Activated CD4-positive, alpha-beta T cell treated with anti-CD3 and anti-CD28 coated beads, Interleukin-2, amount 50 U/mL, for 24 hours (primary cell): ENCODE results near the gene PCK2.
A peak's percentile ranks its signal among the peaks of the same experiment; 100 is the strongest.

ENCODE experiments used
- DNase-seq, 2 donors: peaks; one replicate each; pipeline ENCODE4 v3.0.0-alpha.2; 2020; ENCODE audit warnings: low read depth in 1 of 2, low spot score in 1 of 2

PCK2 gene

DNA sequence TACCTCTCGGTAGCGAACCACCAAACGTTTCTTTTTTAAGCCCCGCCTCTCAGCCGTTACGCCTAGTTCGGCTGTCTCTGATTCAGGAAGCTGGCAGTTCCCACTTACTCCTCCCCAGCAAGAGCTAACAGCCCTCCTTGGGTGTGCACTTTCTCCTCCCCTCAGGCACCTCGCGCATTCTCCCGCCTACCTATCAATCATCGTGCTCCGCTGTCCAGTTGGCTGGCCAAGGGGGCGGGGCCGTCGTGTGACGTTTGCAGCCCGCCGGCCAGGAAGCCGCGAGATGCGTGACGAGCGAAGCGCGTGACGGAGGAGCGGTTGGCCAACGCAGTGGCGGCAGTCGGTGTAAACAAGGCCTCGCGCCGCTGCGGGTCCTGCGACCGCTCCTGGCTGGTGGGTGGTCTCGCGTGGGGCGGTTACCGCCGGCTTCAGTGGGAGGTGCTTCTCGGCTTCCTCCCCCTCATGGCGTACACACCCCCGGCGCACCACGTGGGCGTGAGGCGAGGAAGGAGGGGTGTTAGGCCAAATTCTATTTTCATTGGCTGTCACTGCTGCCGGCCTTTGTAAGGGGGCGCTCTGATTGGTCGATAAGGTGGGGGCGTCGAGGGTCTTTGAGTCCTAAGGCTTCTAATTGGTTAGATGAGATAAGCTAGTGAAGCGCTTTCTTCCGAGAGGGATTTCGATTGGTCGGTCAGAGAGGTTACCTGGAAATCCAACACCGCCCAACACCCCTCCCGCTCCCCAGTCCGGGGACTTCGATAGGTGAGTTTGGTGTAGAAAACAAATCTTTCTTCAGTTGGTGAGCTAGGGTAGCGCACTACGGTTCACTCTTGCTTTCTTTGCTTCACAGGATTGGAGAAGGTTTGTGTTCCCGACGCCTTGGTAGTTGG is 20.7 kb downstream of the PCK2 start, which contains the start of the genes DCAF11 and NRL:
TSS of gene DCAF11 (plus strand) at position 246 of the 890 bp plus-strand sequence. CDS start 818 bp downstream, outside the sequence.
TSS of gene NRL (minus strand) at position 418 of the 890 bp plus-strand sequence. CDS start 32,101 bp downstream, outside the sequence.
- DNase-seq: peak; percentile 98

- no peak for DNase-seq
These were observed 21.5 kb downstream of the PCK2 start for GRCh38 chr14:24115422-24116127.

GRCh38 chr14:24116128-24116814 is 22.2 kb downstream of the PCK2 start:
- no peak for DNase-seq

GRCh38 chr14:24117179-24117578 is 23.1 kb downstream of the PCK2 start:
- DNase-seq: no peak

DNA sequence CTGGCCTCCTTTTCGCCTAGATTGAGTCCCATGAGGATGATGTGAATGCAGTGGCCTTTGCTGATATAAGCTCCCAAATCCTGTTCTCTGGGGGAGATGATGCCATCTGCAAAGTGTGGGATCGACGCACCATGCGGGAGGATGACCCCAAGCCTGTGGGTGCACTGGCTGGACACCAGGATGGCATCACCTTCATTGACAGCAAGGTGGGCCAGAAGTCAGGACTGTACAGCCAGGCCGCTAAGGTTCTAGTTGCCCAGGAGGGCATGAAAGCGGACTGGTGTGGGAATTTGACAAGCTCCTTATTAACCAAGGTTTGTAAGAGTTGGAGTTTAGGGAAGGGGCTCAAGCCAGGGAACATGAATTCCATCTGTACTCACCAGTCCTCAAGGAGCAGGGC is 25.6 kb downstream of the PCK2 start:
- DNase-seq: no peak

GRCh38 chr14:24121210-24121609 is 27.1 kb downstream of the PCK2 start:
- DNase-seq: no peak

DNA sequence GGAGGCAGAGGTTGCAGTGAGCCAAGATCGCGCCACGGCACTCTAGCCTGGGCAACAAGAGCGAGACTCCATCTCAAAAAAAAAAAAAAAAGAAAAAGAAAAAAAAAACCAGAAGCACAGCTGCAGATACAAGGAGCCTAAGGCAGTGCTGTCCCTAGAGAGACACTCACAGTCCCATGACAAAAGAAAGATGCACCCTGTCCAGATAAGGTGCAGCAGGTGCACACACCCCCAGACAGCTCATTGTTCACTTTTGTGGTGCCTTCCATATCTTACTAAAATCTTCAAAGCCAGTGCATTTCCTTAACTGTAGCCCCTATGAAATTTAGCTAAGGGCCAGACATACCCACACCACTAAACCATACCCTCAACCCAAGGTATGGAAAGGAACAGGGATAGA is 28.3 kb downstream of the PCK2 start:
- no peak for DNase-seq

GRCh38 chr14:24122898-24123297 is 28.8 kb downstream of the PCK2 start:
- no peak for DNase-seq

DNA sequence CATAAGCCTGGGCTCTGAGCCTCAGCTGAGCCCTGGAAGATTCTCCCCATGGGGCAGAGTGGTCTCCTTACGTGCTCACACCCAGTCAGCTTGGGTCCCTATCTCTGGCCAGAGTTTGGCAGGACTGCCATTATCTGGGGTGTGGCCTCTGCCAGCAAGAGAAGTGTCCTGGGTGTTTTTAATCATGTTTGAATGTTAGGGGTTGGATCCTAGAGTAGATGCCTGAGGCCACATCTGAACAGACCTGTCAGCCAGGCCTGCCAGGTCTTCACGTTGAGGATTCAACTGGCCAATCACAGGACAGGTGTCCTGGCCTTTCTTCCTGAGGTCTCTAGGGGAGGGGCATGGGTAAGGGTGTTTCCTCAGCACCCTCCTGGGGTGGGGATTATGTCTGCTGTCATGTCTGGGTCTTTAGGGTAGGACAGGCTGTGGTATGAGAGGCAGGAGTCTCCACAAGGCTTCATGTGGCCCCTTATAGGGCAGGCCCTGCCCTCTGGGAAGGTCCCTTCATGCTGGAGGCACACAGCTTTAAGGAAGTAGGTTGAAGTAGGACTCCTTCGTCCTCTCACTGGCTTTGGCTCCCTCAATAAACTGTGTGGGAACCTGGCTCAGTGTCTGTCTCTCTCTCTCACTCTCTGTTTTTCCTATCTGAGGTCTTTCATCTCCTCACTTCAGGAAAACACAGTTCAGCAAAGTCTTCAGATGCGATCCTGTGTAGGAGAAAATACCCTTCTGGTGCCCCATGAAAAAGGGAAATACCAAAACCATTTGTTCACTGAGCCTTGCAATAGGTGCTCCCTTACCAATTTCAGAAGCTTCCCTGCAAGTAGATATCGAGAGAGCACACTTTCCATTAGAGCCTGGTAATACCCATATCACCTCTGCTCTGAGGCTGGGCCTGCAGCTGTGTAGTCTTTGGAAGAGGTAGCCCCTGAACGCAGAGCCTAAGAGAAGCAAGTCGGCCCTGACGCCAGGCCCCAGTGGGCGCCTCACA is 29.6 kb downstream of the PCK2 start:
- no peak for DNase-seq

GRCh38 chr14:24126939-24127338 is 32.8 kb downstream of the PCK2 start:
- DNase-seq: no peak

DNA sequence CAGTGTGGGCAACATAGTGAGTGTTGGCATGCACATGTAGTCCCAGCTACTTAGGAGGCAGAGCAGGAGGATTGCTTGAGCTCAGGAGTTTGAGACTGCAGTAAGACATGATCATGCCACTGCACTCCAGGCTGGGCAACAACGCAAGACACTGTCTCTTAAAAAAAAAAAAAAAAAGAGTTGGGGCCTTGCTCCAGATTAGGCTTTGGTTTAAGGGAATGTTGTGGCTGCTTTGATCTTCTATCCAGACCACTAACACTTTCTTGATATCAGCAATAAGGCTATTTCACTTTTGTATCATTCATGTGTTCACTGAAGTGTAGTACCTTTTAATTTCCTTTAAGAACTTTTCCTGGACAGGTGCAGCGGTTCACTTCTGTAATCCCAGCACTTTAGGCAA is 33.6 kb downstream of the PCK2 start:
- DNase-seq: no peak

DNA sequence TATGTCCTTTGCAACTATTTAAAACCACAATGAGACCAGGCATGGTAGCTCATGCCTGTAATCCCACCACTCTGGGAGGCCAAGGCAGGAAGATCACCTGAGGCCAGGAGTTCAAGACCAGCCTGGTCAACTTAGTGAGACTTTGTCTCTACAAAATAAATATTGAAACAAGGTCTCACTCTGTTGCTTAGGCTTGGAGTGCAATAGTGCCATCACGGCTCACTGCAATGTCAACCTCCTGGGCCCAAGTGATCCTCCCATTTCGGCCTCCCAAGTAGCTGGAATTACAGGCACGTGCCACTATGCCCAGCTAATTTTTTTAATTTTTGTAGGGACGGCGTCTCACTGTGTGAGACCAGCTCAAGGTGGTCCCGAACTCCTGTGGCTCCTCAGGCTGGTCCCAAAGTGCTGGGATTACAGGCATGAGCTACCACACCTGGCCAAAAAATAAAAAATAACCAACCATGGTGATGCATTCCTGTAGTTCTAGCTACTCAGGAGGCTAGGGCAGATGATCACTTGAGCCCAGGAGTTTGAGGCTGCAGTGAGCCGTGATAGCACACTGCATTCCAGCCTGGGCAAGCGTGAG is 35.4 kb downstream of the PCK2 start:
- no peak for DNase-seq

DNA sequence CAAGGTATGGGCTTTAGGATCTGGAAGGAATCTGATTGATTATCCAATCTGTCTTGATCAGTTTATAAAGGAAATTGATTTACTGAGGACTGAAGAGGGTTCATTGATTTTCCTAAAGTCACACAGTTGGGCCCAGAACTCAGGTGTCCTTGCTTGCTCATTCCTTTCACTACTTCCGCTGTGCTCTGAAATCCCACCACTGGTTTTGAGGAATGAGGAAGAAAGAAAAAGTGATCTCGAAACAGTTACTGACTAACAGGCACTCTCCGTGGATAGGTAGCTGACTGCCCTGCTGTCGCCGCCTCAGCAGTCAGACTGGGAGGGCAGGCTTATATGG is 36.2 kb downstream of the PCK2 start, which contains the start of gene FITM1:
TSS of gene FITM1 (plus strand) at position 280 of the 337 bp plus-strand sequence. CDS start 905 bp downstream, outside the sequence.
- DNase-seq: no peak

DNA sequence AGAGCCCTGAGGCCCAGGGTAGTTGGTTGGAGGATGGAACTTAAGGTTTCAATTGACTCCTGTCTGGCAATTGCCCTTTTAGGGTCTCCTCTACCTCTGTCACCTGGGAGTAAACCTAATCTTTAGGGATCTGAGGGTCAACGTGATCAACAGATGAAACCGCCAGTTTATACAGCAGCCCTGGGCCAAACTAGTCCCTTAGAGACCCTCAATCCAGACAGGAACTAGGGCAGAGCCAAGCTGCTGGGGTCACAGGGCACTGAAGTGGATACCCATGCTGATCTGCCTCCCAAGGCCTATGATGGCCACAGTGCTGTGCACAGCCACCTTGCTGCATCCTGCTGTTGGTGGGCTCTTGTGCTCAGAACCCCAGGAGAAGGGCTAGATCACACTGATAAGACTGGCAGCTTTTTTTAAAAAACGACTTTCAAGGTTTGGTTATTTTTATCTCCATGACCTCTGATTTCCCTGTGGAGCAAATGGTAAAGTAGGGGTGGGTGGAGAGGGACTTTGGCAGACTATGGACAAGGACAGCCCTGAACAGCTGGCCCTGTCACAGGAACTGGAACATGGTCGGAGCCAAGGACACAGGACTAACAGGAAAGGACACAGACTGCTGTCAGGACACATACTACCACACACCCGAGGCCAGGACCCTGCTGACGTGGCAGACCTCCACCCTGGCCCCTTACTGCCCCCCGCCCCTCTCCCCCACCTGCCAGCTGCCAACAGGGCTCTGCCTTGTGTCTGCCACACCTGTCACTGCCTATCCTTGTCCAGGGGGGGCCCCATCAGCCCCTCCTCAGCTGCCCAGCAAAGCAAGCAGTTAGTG is 36.8 kb downstream of the PCK2 start:
- DNase-seq: no peak

DNA sequence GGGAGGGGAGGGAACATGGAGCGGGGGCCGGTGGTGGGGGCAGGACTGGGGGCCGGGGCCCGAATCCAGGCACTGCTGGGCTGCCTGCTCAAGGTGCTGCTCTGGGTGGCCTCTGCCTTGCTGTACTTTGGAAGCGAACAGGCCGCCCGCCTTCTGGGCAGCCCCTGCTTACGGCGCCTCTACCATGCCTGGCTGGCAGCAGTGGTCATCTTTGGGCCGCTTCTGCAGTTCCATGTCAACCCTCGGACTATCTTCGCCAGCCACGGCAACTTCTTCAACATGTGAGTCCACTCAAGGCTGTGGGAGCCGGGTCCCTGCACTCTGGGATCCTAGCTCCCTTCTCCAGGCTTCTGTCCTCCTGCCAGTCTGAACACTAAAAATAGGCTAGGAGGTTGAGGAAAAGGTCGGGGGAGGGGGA is 37.4 kb downstream of the PCK2 start:
- no peak for DNase-seq

DNA sequence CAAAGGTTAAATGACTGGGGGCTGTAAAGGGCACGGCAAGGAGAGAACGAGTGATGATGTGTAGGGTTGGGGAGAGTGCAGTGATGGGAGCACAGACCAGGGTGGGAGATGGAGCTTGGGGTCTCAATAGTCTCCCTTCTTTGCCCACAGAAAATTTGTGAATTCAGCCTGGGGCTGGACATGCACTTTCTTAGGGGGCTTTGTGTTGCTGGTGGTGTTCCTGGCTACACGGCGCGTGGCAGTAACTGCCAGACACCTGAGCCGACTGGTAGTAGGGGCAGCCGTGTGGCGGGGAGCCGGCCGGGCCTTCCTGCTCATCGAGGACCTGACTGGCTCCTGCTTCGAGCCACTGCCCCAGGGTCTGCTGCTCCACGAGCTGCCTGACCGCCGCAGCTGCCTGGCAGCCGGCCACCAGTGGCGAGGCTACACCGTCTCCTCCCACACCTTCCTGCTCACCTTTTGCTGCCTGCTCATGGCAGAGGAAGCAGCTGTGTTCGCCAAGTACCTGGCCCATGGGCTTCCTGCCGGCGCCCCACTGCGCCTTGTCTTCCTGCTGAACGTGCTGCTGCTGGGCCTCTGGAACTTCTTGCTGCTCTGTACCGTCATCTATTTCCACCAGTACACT is 38.1 kb downstream of the PCK2 start:
- no peak for DNase-seq

GRCh38 chr14:24132976-24133375 is 38.9 kb downstream of the PCK2 start:
- DNase-seq: no peak

GRCh38 chr14:24133735-24134134 is 39.6 kb downstream of the PCK2 start:
- no peak for DNase-seq

GRCh38 chr14:24135584-24135833 is 41.4 kb downstream of the PCK2 start:
- DNase-seq: no peak
